H1 (cell line): ENCODE measurements around the gene GAST. TPM values are rescaled to one million over a fixed set of nuclear protein-coding genes. Genes with fewer than 3 reads are reported as not detected.

ENCODE experiments used
- CTCF ChIA-PET: fragments of 300-600 bp; sonication (Branson Sonifier 250); formaldehyde crosslinking; loops from one replicate; lab custom pipeline; 2021; ENCODE audit not compliant: partially characterized antibody; lab: Charles Lee
- POLR2A ChIA-PET: fragments of 300-600 bp; sonication (Branson Sonifier 250); formaldehyde crosslinking; loops from one replicate; lab custom pipeline; 2021; ENCODE audit warnings: inconsistent platforms; ENCODE audit not compliant: partially characterized antibody; lab: Charles Lee
- DNase-seq, 2 experiments: peaks; one replicate each; pipeline versions ENCODE4 v3.0.0 to v3.0.0-alpha.2; 2010 to 2022; ENCODE audit warnings: low spot score in 2 of 2, low read depth in 1 of 2, mixed read lengths in 1 of 2
- FAIRE-seq: peaks from 2 replicates; lab custom pipeline; 2011; peaks lifted over from hg19 to GRCh38; lab: Jason Lieb, UNC
- H2AFZ ChIP-seq: 2 replicates; pipeline ENCODE4 v1.8.1; 2012; ENCODE audit warnings: low read length, inconsistent platforms
- H2AK5ac ChIP-seq: 2 replicates; pipeline ENCODE4 v1.6.1; 2013; ENCODE audit warnings: low read depth, low read length
- H2BK120ac ChIP-seq: replicated peaks from 2 replicates; pipeline ENCODE3; 2013; ENCODE audit warnings: low read depth, low read length, inconsistent platforms
- H2BK12ac ChIP-seq: 2 replicates; pipeline ENCODE4 v1.6.1; 2013; ENCODE audit warnings: low read depth, low read length
- H2BK15ac ChIP-seq: 2 replicates; pipeline ENCODE4 v1.6.1; 2013; ENCODE audit warnings: low read length
- H2BK20ac ChIP-seq: 2 replicates; pipeline ENCODE4 v1.6.1; 2013; ENCODE audit warnings: low read length
- H2BK5ac ChIP-seq: 2 replicates; pipeline ENCODE4 v1.6.1; 2013; ENCODE audit warnings: low read depth, low read length
- H3K14ac ChIP-seq: 2 replicates; pipeline ENCODE4 v1.6.1; 2013; ENCODE audit warnings: inconsistent platforms; ENCODE audit not compliant: insufficient read length
- H3K18ac ChIP-seq: 2 replicates; pipeline ENCODE4 v1.6.1; 2013; ENCODE audit warnings: low read length; ENCODE audit errors: extremely low read depth
- H3K23ac ChIP-seq: 2 replicates; pipeline ENCODE4 v1.6.1; 2013; ENCODE audit warnings: inconsistent platforms; ENCODE audit not compliant: insufficient read length
- H3K23me2 ChIP-seq: 2 replicates; pipeline ENCODE4 v1.6.1; 2013; ENCODE audit warnings: low read depth, low read length
- H3K27ac ChIP-seq: 2 replicates; pipeline ENCODE4 v1.6.1; 2011; ENCODE audit warnings: low read depth, low read length, inconsistent platforms
- H3K27me3 ChIP-seq, 4 experiments: replicated peaks in 1 of 4; 1 replicate in 1 of 4; 2 replicates in 3 of 4; pipeline versions ENCODE4 v1.6.1 to v1.8.1; 2011 to 2013; ENCODE audit warnings: low read length in 3 of 4, mild to moderate bottlenecking in 3 of 4, inconsistent platforms in 2 of 4, mixed read lengths in 2 of 4, moderate library complexity in 1 of 4; ENCODE audit not compliant: control insufficient read depth in 3 of 4, insufficient read depth in 3 of 4; ENCODE audit errors: extremely low read depth in 1 of 4
- H3K36me3 ChIP-seq, 4 experiments: 2 replicates each; pipeline versions ENCODE4 v1.6.1 to v1.8.1; 2011 to 2013; ENCODE audit warnings: mild to moderate bottlenecking in 4 of 4, low read length in 3 of 4, moderate library complexity in 2 of 4, control low read depth in 1 of 4, inconsistent platforms in 1 of 4; ENCODE audit not compliant: insufficient read depth in 4 of 4, control insufficient read depth in 2 of 4
- H3K4ac ChIP-seq: replicated peaks from 2 replicates; pipeline ENCODE3; 2013; ENCODE audit warnings: low read length, low read depth, mixed read lengths, inconsistent platforms; ENCODE audit not compliant: insufficient read length
- H3K4me1 ChIP-seq, 4 experiments: replicated peaks in 1 of 4; 1 replicate in 1 of 4; 2 replicates in 3 of 4; pipeline versions ENCODE4 v1.6.1 to v1.8.1; 2011 to 2013; ENCODE audit warnings: low read length in 3 of 4, inconsistent platforms in 2 of 4, mixed read lengths in 1 of 4; ENCODE audit not compliant: insufficient read depth in 4 of 4, control insufficient read depth in 3 of 4
- H3K4me2 ChIP-seq, 2 experiments: 2 replicates each; pipeline versions ENCODE4 v1.6.1 to v1.8.1; 2011 to 2013; ENCODE audit warnings: low read depth in 2 of 2, low read length in 2 of 2, control low read depth in 1 of 2, inconsistent platforms in 1 of 2, mild to moderate bottlenecking in 1 of 2; ENCODE audit not compliant: insufficient read depth in 1 of 2
- H3K4me3 ChIP-seq, 4 experiments: fragments of 200-600, 300-600 bp in 1 of 4; sonication (generic), shearing (Covaris generic), sonication (Bioruptor Twin) in 1 of 4; 2 replicates each; pipeline versions ENCODE4 v1.5.1 to v1.8.1; 2011 to 2016; ENCODE audit warnings: low read length in 4 of 4, low read depth in 3 of 4, control low read depth in 2 of 4, inconsistent platforms in 2 of 4, mild to moderate bottlenecking in 2 of 4, mixed read lengths in 1 of 4, moderate library complexity in 1 of 4; ENCODE audit not compliant: insufficient read depth in 2 of 4; ENCODE audit errors: extremely low read depth in 1 of 4
- H3K56ac ChIP-seq: replicated peaks from 2 replicates; pipeline ENCODE3; 2013; ENCODE audit warnings: low read depth, mild to moderate bottlenecking, mixed read lengths, low read length, inconsistent platforms; ENCODE audit not compliant: insufficient read length
- H3K79me1 ChIP-seq: 2 replicates; pipeline ENCODE4 v1.6.1; 2013; ENCODE audit warnings: low read depth, low read length, control low read depth
- H3K79me2 ChIP-seq, 2 experiments: 2 replicates each; pipeline versions ENCODE4 v1.6.1 to v1.8.1; 2012 to 2013; ENCODE audit warnings: low read length in 2 of 2, mild to moderate bottlenecking in 2 of 2, inconsistent platforms in 1 of 2; ENCODE audit not compliant: insufficient read depth in 2 of 2, control insufficient read depth in 1 of 2
- H3K9ac ChIP-seq, 4 experiments: replicated peaks in 1 of 4; 1 replicate in 1 of 4; 2 replicates in 3 of 4; pipeline versions ENCODE4 v1.6.1 to v1.8.1; 2011 to 2013; ENCODE audit warnings: low read depth in 3 of 4, low read length in 3 of 4, control low read depth in 2 of 4, mild to moderate bottlenecking in 2 of 4, moderate library complexity in 2 of 4, inconsistent platforms in 1 of 4; ENCODE audit errors: extremely low read depth in 1 of 4
- H3K9me3 ChIP-seq, 2 experiments: 2 replicates each; pipeline versions ENCODE4 v1.6.1 to v1.8.1; 2012 to 2013; ENCODE audit warnings: mild to moderate bottlenecking in 2 of 2, moderate library complexity in 2 of 2, control low read depth in 1 of 2, inconsistent platforms in 1 of 2, low read depth in 1 of 2, low read length in 1 of 2, mixed read lengths in 1 of 2; ENCODE audit not compliant: insufficient read depth in 2 of 2
- H4K20me1 ChIP-seq, 2 experiments: replicated peaks in 1 of 2; 2 replicates each; pipeline versions ENCODE3 to v1.8.1; 2011 to 2013; ENCODE audit warnings: inconsistent platforms in 2 of 2, low read length in 2 of 2, mild to moderate bottlenecking in 1 of 2; ENCODE audit not compliant: insufficient read depth in 2 of 2, control insufficient read depth in 1 of 2
- H4K5ac ChIP-seq: 2 replicates; pipeline ENCODE4 v1.6.1; 2013; ENCODE audit warnings: low read length, low read depth, mixed read lengths, inconsistent platforms; ENCODE audit not compliant: insufficient read length
- H4K8ac ChIP-seq: 2 replicates; pipeline ENCODE4 v1.8.0; 2013; ENCODE audit warnings: mild to moderate bottlenecking, moderate library complexity, low read length, inconsistent platforms; ENCODE audit not compliant: insufficient read depth; ENCODE audit errors: extremely low read depth
- H4K91ac ChIP-seq: replicated peaks from 2 replicates; pipeline ENCODE3; 2013; ENCODE audit warnings: low read length, mixed read lengths, inconsistent platforms; ENCODE audit not compliant: insufficient read length
- POU5F1 ChIP-seq: IDR thresholded peaks from 2 replicates; pipeline ENCODE4 v1.6.1; 2011; ENCODE audit warnings: low read depth, mild to moderate bottlenecking, low read length, moderate library complexity
- WGBS, 2 experiments: shearing (Covaris generic) in 1 of 2; methylation state at CpG; one replicate each; pipeline versions ENCODE4 v1.1.6 to v1.1.7; 2013 to 2015; ENCODE audit warnings: low lambda C conversion rate in 2 of 2, mixed read lengths in 2 of 2, inconsistent platforms in 1 of 2, low coverage in 1 of 2, missing lambda C conversion rate in 1 of 2; ENCODE audit not compliant: insufficient replicate concordance in 2 of 2, insufficient coverage in 1 of 2, insufficient read length in 1 of 2; ENCODE audit errors: extremely low coverage in 1 of 2, missing lambda C conversion rate in 1 of 2; 5-methylcytosine and 5-hydroxymethylcytosine counted together
- polyA plus RNA-seq, 7 experiments: library from polyadenylated mRNA; depleted of rRNA in 3 of 7; stranded (reverse) in 5 of 7; unstranded in 2 of 7; fragments of >200 nt in 5 of 7; fragments of 200-250 nt in 2 of 7; gene quantifications; 1 replicate in 5 of 7; 2 replicates in 1 of 7; 4 replicates in 1 of 7; pipeline versions ENCODE4 v1.2.1 to v1.2.3, GENCODE V29; 2011 to 2013; ENCODE audit warnings: missing spikeins in 2 of 7, mixed read lengths in 2 of 7
- total RNA-seq: library from RNA; stranded (reverse); fragmentation: NEBNext Ultra II Directional; extraction: Animal tissue kit (Norgen Biotek cat#: 25700); gene quantifications from 2 replicates; pipeline ENCODE4 v1.2.1, GENCODE V29; 2021
- TF ChIP-seq, protein P1 (sequence below): IDR thresholded peaks from 2 replicates; pipeline ENCODE4 v1.6.1; 2012; ENCODE audit warnings: inconsistent platforms

Gene GAST
- total and polyA plus RNA-seq, 2 of the 8 experiments (the other 6 are each of a cell fraction or from before 2014, with no cell fraction given), result not detected

- H3K79me2 ChIP-seq, result no peaks in the 10 kb centered on the region
- H3K14ac ChIP-seq, result no peak overlapping the region
- no peak overlapping the region for H2BK20ac ChIP-seq
- H2AK5ac ChIP-seq, result no peak overlapping the region
- H2AFZ ChIP-seq, result no peak overlapping the region
- no peak overlapping the region for H2BK12ac ChIP-seq
- no peak overlapping the region for H3K9ac ChIP-seq
- ChIA-PET POLR2A (interaction anchor here (0.8 to 18.3 kb wide), 5 partner anchors 10 to 33 kb away, joined by 3 to 215 read pairs (median 8); partner anchors contain the start of genes EIF1 and HAP1), CTCF (interaction anchor here (0.6 to 2.5 kb wide), 7 partner anchors 10 to 176 kb away, joined by 3 to 10 read pairs (median 4); partner anchors contain the start of gene HAP1)
- DNase-seq (no peak), FAIRE-seq (no peak)
- no peak overlapping the region for H3K18ac ChIP-seq
- no peak overlapping the region for H3K4me3 ChIP-seq
- H3K4me2 ChIP-seq, result no peak overlapping the region
- H3K4ac ChIP-seq, result no peak overlapping the region
- no peaks in the 10 kb centered on the region for H3K79me1 ChIP-seq
- no peaks in the 10 kb centered on the region for H3K36me3 ChIP-seq
- no peaks in the 10 kb centered on the region for H3K9me3 ChIP-seq
- no peak overlapping the region for H2BK5ac ChIP-seq
- no peak overlapping the region for H4K91ac ChIP-seq
- H2BK15ac ChIP-seq, result no peak overlapping the region
- no peak overlapping the region for H3K27ac ChIP-seq
- peaks cover 0 to 2% of the 10 kb centered on the region in 2 experiments for H4K20me1 ChIP-seq
- no peak overlapping the region for H4K5ac ChIP-seq
- 74% methylated on average over 4 of the region's 5 CpGs; no CpG with 5 or more reads in 1 of the 2 experiments for WGBS, 2 experiments
- H3K23me2 ChIP-seq, result no peaks in the 10 kb centered on the region
- H4K8ac ChIP-seq, result no peak overlapping the region
- H3K23ac ChIP-seq, result no peak overlapping the region
- H3K56ac ChIP-seq, result no peak overlapping the region
- no peaks in the 10 kb centered on the region for H3K27me3 ChIP-seq
- H3K4me1 ChIP-seq, result peaks cover 0 to 2% (median 0%) of the 10 kb centered on the region in 4 experiments; a peak in 3 of 7 replicates
- no peak overlapping the region for H2BK120ac ChIP-seq
- TF ChIP-seq POU5F1, result no peak
- TF ChIP-seq, protein P1, sequence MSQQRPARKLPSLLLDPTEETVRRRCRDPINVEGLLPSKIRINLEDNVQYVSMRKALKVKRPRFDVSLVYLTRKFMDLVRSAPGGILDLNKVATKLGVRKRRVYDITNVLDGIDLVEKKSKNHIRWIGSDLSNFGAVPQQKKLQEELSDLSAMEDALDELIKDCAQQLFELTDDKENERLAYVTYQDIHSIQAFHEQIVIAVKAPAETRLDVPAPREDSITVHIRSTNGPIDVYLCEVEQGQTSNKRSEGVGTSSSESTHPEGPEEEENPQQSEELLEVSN, result no peak
Observed at GRCh38 chr17:41725134-41725533, 13.0 kb downstream of the GAST start.
